ENCODE results near the gene UBR4. TPM values are rescaled to one million over a fixed set of nuclear protein-coding genes. Genes with fewer than 3 reads are reported as not detected.
A peak's percentile ranks its signal among the peaks of the same experiment; 100 is the strongest.

The UBR4 gene
- total and polyA plus RNA-seq, 7 experiments from 2014 or later, result 18.9 to 174 (median 151) TPM

GRCh38 chr1:19163261-19163660 lies 46.8 kb downstream of the UBR4 start:
- H3K4me3 ChIP-seq (ENCODE audit: low read length), result no peak overlapping the region
- ChIA-PET POLR2A (no interaction called here), CTCF (no interaction called here)
- H3K4me3 Mint-ChIP-seq, result no peak overlapping the region
- DNase-seq, result no peak
- H3K4me1 Mint-ChIP-seq, result no peaks in the 10 kb centered on the region
- intact Hi-C loops (cut with micrococcal nuclease), result no loop called here
- H3K9me3 ChIP-seq (ENCODE audit: control insufficient read depth in 2 of 3, low read length in 3 of 3), result no peaks in the 10 kb centered on the region
- H3K27me3 Mint-ChIP-seq, result no peaks in the 10 kb centered on the region
- H3K27ac Mint-ChIP-seq, result peak overlapping the region in 1 of 9 donors; percentile 66
- no peak for ATAC-seq
- no peak overlapping the region for H3K27ac ChIP-seq (ENCODE audit: low read depth, low read length)
- no peaks in the 10 kb centered on the region for H3K4me1 ChIP-seq (ENCODE audit: control insufficient read depth in 2 of 2, insufficient read depth in 2 of 2, low read length in 2 of 2)
- H3K9me3 Mint-ChIP-seq, result no peaks in the 10 kb centered on the region
- peaks cover 48 to 76% (median 51%) of the 10 kb centered on the region in 5 donors for H3K36me3 Mint-ChIP-seq
- peaks cover 55 to 99% (median 89%) of the 10 kb centered on the region in 3 experiments for H3K36me3 ChIP-seq (ENCODE audit: control insufficient read depth in 2 of 3, insufficient read depth in 3 of 3, low read length in 3 of 3)
- H3K27me3 ChIP-seq (ENCODE audit: control insufficient read depth in 2 of 2, insufficient read depth in 2 of 2, low read length in 2 of 2), result no peaks in the 10 kb centered on the region

- Mint-ChIP-seq H3K27ac (no peak overlapping the region), H3K9me3 (no peaks in the 10 kb centered on the region), H3K36me3 (peaks cover 40 to 70% (median 44%) of the 10 kb centered on the region in 5 donors), H3K4me3 (no peak overlapping the region), H3K4me1 (peaks cover 0 to 8% (median 0%) of the 10 kb centered on the region in 7 donors), H3K27me3 (no peaks in the 10 kb centered on the region)
- intact Hi-C loops (cut with micrococcal nuclease), result no loop called here
- H3K27ac ChIP-seq (ENCODE audit: low read depth, low read length), result no peak overlapping the region
- ATAC-seq, result no peak
- H3K9me3 ChIP-seq (ENCODE audit: control insufficient read depth in 2 of 3, low read length in 3 of 3), result no peaks in the 10 kb centered on the region
- H3K4me3 ChIP-seq (ENCODE audit: low read length), result no peak overlapping the region
- ChIA-PET POLR2A (no interaction called here), CTCF (no interaction called here)
- peaks cover 53 to 99% (median 86%) of the 10 kb centered on the region in 3 experiments for H3K36me3 ChIP-seq (ENCODE audit: control insufficient read depth in 2 of 3, insufficient read depth in 3 of 3, low read length in 3 of 3)
- H3K4me1 ChIP-seq (ENCODE audit: control insufficient read depth in 2 of 2, insufficient read depth in 2 of 2, low read length in 2 of 2), result no peaks in the 10 kb centered on the region
- H3K27me3 ChIP-seq (ENCODE audit: control insufficient read depth in 2 of 2, insufficient read depth in 2 of 2, low read length in 2 of 2), result no peaks in the 10 kb centered on the region
- DNase-seq, result no peak
These were observed 49.2 kb downstream of the UBR4 start for GRCh38 chr1:19160831-19161230.

GRCh38 chr1:19157653-19158052 lies 52.4 kb downstream of the UBR4 start:
- Histone ChIP-seq H3K27me3 (ENCODE audit: control insufficient read depth in 2 of 2, insufficient read depth in 2 of 2, low read length in 2 of 2) (no peaks in the 10 kb centered on the region), H3K9me3 (ENCODE audit: control insufficient read depth in 2 of 3, low read length in 3 of 3) (no peaks in the 10 kb centered on the region), H3K36me3 (ENCODE audit: control insufficient read depth in 2 of 3, insufficient read depth in 3 of 3, low read length in 3 of 3) (peaks cover 42 to 99% (median 85%) of the 10 kb centered on the region in 3 experiments), H3K4me1 (ENCODE audit: control insufficient read depth in 2 of 2, insufficient read depth in 2 of 2, low read length in 2 of 2) (no peaks in the 10 kb centered on the region), H3K4me3 (ENCODE audit: low read length) (no peak overlapping the region), H3K27ac (ENCODE audit: low read depth, low read length) (no peak overlapping the region)
- ATAC-seq, result no peak
- H3K27ac Mint-ChIP-seq, result no peak overlapping the region
- no peak for DNase-seq
- ChIA-PET POLR2A (no interaction called here), CTCF (no interaction called here)
- no peaks in the 10 kb centered on the region for H3K27me3 Mint-ChIP-seq
- intact Hi-C loops (cut with micrococcal nuclease), result no loop called here
- H3K36me3 Mint-ChIP-seq, result peaks cover 30 to 76% (median 38%) of the 10 kb centered on the region in 5 donors
- H3K4me1 Mint-ChIP-seq, result peaks cover 0 to 8% (median 0%) of the 10 kb centered on the region in 7 donors
- no peaks in the 10 kb centered on the region for H3K9me3 Mint-ChIP-seq
- H3K4me3 Mint-ChIP-seq, result no peak overlapping the region

- H3K36me3 Mint-ChIP-seq, result peaks cover 28 to 80% (median 40%) of the 10 kb centered on the region in 5 donors
- POLR2A ChIA-PET, result no interaction called here
- H3K27ac Mint-ChIP-seq, result peak overlapping the region in 3 of 9 donors; percentile 18 to 45 (median 40)
These were observed 53.4 kb downstream of the UBR4 start for GRCh38 chr1:19156676-19157075.

GRCh38 chr1:19154876-19155275 lies 55.2 kb downstream of the UBR4 start:
- intact Hi-C loops (cut with micrococcal nuclease), result no loop called here
- no peaks in the 10 kb centered on the region for H3K9me3 Mint-ChIP-seq
- Histone ChIP-seq H3K4me1 (ENCODE audit: control insufficient read depth in 2 of 2, insufficient read depth in 2 of 2, low read length in 2 of 2) (no peaks in the 10 kb centered on the region), H3K36me3 (ENCODE audit: control insufficient read depth in 2 of 3, insufficient read depth in 3 of 3, low read length in 3 of 3) (peaks cover 53 to 99% (median 85%) of the 10 kb centered on the region in 3 experiments), H3K4me3 (ENCODE audit: low read length) (no peak overlapping the region), H3K27me3 (ENCODE audit: control insufficient read depth in 2 of 2, insufficient read depth in 2 of 2, low read length in 2 of 2) (no peaks in the 10 kb centered on the region), H3K27ac (ENCODE audit: low read depth, low read length) (no peak overlapping the region), H3K9me3 (ENCODE audit: control insufficient read depth in 2 of 3, low read length in 3 of 3) (no peaks in the 10 kb centered on the region)
- no peak overlapping the region for H3K4me3 Mint-ChIP-seq
- ChIA-PET POLR2A (interaction anchor here (0.9 kb wide), 1 partner anchor 65 kb away, joined by 3 read pairs; no protein-coding TSS in a partner anchor), CTCF (no interaction called here)
- DNase-seq (no peak), ATAC-seq (no peak)
- no peaks in the 10 kb centered on the region for H3K27me3 Mint-ChIP-seq
- peaks cover 16 to 80% (median 35%) of the 10 kb centered on the region in 5 donors for H3K36me3 Mint-ChIP-seq
- H3K4me1 Mint-ChIP-seq, result peaks cover 0 to 8% (median 0%) of the 10 kb centered on the region in 7 donors
- H3K27ac Mint-ChIP-seq, result peak overlapping the region in 3 of 9 donors; percentile 17 to 62 (median 24)

More at GRCh38 chr1:19156676-19157075, 53.4 kb downstream of the UBR4 start:
- CTCF ChIA-PET, result interaction anchor here (0.5 kb wide), 1 partner anchor 428 kb away, joined by 3 read pairs; no protein-coding TSS in a partner anchor
- H3K36me3 ChIP-seq (ENCODE audit: control insufficient read depth in 2 of 3, insufficient read depth in 3 of 3, low read length in 3 of 3), result peaks cover 49 to 99% (median 87%) of the 10 kb centered on the region in 3 experiments
- H3K27ac ChIP-seq (ENCODE audit: low read depth, low read length), result no peak overlapping the region
- no peaks in the 10 kb centered on the region for H3K27me3 ChIP-seq (ENCODE audit: control insufficient read depth in 2 of 2, insufficient read depth in 2 of 2, low read length in 2 of 2)
- peaks cover 0 to 8% (median 0%) of the 10 kb centered on the region in 7 donors for H3K4me1 Mint-ChIP-seq
- intact Hi-C loops (cut with micrococcal nuclease), result no loop called here
- no peaks in the 10 kb centered on the region for H3K27me3 Mint-ChIP-seq
- no peaks in the 10 kb centered on the region for H3K4me1 ChIP-seq (ENCODE audit: control insufficient read depth in 2 of 2, insufficient read depth in 2 of 2, low read length in 2 of 2)
- no peaks in the 10 kb centered on the region for H3K9me3 Mint-ChIP-seq
- ATAC-seq (no peak), DNase-seq (no peak)
- no peak overlapping the region for H3K4me3 Mint-ChIP-seq
- H3K9me3 ChIP-seq (ENCODE audit: control insufficient read depth in 2 of 3, low read length in 3 of 3), result no peaks in the 10 kb centered on the region
- H3K4me3 ChIP-seq (ENCODE audit: low read length), result no peak overlapping the region

- ChIA-PET CTCF (no interaction called here), POLR2A (no interaction called here)
- Histone ChIP-seq H3K36me3 (ENCODE audit: control insufficient read depth in 2 of 3, insufficient read depth in 3 of 3, low read length in 3 of 3) (peaks cover 60 to 100% (median 89%) of the 10 kb centered on the region in 3 experiments), H3K4me3 (ENCODE audit: low read length) (no peak overlapping the region), H3K27me3 (ENCODE audit: control insufficient read depth in 2 of 2, insufficient read depth in 2 of 2, low read length in 2 of 2) (no peaks in the 10 kb centered on the region), H3K4me1 (ENCODE audit: control insufficient read depth in 2 of 2, insufficient read depth in 2 of 2, low read length in 2 of 2) (no peaks in the 10 kb centered on the region), H3K27ac (ENCODE audit: low read depth, low read length) (no peak overlapping the region), H3K9me3 (ENCODE audit: control insufficient read depth in 2 of 3, low read length in 3 of 3) (no peaks in the 10 kb centered on the region)
- Mint-ChIP-seq H3K36me3 (peaks cover 29 to 90% (median 51%) of the 10 kb centered on the region in 5 donors), H3K27me3 (no peaks in the 10 kb centered on the region), H3K4me3 (no peak overlapping the region), H3K9me3 (no peaks in the 10 kb centered on the region), H3K27ac (no peak overlapping the region), H3K4me1 (peaks cover 0 to 8% (median 0%) of the 10 kb centered on the region in 7 donors)
- DNase-seq, result no peak
- no peak for ATAC-seq
- intact Hi-C loops (cut with micrococcal nuclease), result no loop called here
These were observed 56.9 kb downstream of the UBR4 start for GRCh38 chr1:19153169-19153568.

GRCh38 chr1:19151537-19151936 lies 58.5 kb downstream of the UBR4 start:
- Mint-ChIP-seq H3K36me3 (peaks cover 38 to 98% (median 62%) of the 10 kb centered on the region in 5 donors), H3K9me3 (no peaks in the 10 kb centered on the region), H3K27ac (peak overlapping the region in 1 of 9 donors; percentile 41), H3K27me3 (no peaks in the 10 kb centered on the region), H3K4me3 (no peak overlapping the region), H3K4me1 (peaks cover 0 to 4% (median 0%) of the 10 kb centered on the region in 7 donors)
- H3K9me3 ChIP-seq (ENCODE audit: control insufficient read depth in 2 of 3, low read length in 3 of 3), result no peaks in the 10 kb centered on the region
- ChIA-PET POLR2A (no interaction called here), CTCF (interaction anchor here (0.6 kb wide), 1 partner anchor 190 kb away, joined by 3 read pairs; no protein-coding TSS in a partner anchor)
- no peaks in the 10 kb centered on the region for H3K4me1 ChIP-seq (ENCODE audit: control insufficient read depth in 2 of 2, insufficient read depth in 2 of 2, low read length in 2 of 2)
- H3K27me3 ChIP-seq (ENCODE audit: control insufficient read depth in 2 of 2, insufficient read depth in 2 of 2, low read length in 2 of 2), result no peaks in the 10 kb centered on the region
- DNase-seq, result no peak
- ATAC-seq, result no peak
- H3K4me3 ChIP-seq (ENCODE audit: low read length), result no peak overlapping the region
- no peak overlapping the region for H3K27ac ChIP-seq (ENCODE audit: low read depth, low read length)
- peaks cover 61 to 99% (median 84%) of the 10 kb centered on the region in 3 experiments for H3K36me3 ChIP-seq (ENCODE audit: control insufficient read depth in 2 of 3, insufficient read depth in 3 of 3, low read length in 3 of 3)
- intact Hi-C loops (cut with micrococcal nuclease), result no loop called here

Measured in naive thymus-derived CD4-positive, alpha-beta T cell (primary cell).